ENCODE data around the gene USP46.

Gene USP46, protein sequence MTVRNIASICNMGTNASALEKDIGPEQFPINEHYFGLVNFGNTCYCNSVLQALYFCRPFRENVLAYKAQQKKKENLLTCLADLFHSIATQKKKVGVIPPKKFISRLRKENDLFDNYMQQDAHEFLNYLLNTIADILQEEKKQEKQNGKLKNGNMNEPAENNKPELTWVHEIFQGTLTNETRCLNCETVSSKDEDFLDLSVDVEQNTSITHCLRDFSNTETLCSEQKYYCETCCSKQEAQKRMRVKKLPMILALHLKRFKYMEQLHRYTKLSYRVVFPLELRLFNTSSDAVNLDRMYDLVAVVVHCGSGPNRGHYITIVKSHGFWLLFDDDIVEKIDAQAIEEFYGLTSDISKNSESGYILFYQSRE

DNA sequence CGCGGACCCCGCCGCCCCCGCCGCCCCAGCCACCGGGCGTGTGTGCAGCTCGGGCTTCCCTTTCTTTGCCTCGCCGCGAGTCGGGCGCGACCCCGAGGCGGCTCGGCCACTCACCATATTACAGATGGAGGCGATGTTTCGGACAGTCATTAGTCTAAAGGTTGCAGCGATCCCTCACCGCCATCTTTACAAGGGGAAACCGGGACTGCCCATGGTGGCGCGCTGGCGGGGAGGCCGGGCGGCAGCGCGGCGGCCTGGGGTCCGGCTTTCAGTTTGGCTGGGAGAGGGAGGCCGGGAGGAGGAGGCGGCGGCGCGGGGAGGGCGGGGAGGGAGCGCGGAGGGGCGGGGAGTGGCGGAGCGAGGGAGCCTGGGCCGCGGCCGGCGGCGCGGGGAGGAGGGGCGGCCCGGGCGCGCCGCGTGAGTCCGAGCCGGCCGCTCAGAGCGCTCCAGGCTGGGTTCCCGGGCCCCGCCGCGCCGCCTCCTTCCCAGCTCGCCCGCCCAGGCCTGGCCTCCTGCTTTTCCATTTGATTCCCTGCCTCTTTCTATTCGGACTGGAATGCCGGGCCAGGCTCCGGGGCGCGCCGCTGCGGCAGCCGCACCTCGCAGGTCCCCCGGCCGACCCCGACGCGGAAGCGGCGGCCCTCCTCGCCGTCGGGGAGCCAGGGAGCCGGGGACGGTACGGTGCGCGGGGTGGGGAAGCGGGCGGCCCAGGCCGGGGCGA is at the start of gene USP46:
TSS of gene USP46 (minus strand) at position 301 of the 721 bp plus-strand sequence. CDS start at position 150, 151 bp downstream.
- peak; percentile 74 for DNase-seq

DNA sequence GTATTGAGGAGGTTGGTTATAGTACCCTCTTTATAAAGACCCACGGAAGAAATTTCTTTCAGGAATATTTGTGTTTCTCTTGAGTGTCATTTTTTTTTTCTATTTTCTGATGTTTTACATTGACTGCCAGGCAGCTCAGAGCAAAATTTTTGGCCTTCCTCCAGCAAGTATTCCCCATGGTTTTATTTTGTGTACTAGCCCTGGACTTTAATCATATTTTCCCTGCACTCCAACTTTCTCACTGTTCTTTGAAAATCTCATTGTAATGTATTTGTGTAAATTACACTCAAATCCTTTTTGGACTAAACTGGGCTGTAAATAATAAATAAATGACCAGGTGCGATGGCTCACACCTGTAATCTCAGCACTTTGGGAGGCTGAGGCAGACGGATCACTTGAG is 45.6 kb upstream of the USP46 start:
- DNase-seq = no peak

DNA sequence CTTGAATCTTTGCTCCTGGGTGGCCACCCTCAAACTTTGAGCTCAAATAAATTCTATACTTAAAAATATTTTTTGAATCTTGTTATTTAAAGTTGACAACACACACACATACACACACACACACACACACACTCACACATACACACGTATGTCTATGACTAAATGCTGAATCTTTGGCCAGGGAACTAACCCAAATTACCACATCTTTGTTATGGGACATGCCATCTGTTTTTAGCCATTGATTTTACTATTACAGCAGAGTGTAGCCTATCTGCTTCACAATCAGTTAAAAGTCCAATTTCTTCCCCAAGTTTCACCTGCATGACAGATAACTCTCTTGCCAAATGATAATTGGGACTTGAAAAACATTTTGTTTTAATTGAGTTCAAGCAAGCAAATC is 45.0 kb upstream of the USP46 start:
- no peak for DNase-seq

GRCh38 chr4:52701207-52701606 is 42.1 kb upstream of the USP46 start:
- DNase-seq = no peak

DNA sequence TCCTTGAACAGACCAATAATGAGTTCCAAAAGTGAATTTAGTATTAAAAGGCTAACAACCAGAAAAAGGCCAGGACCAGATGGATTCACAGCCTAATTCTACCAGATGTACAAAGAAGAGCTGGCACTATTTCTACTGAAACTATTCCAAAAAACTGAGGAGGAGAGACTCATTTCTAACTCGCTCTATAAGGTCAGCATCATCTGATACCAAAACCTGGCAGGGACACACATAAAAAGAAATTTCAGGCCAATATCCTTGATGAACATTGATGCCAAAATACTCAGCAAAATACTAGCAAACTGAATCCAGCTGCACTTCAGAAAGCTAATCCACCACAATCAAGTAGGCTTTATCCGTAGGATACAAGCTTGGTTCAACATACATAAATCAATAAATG is 35.8 kb upstream of the USP46 start:
- no peak for DNase-seq

- DNase-seq = no peak
Observed at GRCh38 chr4:52693492-52693891, 34.4 kb upstream of the USP46 start.

GRCh38 chr4:52689096-52689495 is 30.0 kb upstream of the USP46 start:
- DNase-seq = no peak

DNA sequence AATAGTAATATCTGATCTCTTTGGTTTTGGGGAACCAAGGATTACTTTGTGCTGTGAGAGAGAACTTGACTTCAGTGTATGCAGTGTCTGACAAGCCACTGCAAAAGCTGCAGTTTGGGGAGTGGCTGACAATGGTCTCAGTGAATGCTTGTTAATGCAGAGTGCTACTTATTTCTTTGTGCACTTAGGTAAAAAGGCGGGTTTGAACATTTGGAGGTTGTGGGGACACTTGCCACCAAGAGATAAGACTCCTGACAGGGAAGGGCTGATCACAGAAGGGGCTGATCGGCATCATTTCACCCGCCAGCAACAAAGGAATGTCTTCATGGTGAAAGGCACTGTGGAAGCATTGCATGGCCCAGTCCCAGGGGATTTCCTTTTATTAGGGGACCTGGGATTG is 28.6 kb upstream of the USP46 start:
- DNase-seq = no peak

GRCh38 chr4:52685316-52685715 is 26.2 kb upstream of the USP46 start:
- no peak for DNase-seq

DNA sequence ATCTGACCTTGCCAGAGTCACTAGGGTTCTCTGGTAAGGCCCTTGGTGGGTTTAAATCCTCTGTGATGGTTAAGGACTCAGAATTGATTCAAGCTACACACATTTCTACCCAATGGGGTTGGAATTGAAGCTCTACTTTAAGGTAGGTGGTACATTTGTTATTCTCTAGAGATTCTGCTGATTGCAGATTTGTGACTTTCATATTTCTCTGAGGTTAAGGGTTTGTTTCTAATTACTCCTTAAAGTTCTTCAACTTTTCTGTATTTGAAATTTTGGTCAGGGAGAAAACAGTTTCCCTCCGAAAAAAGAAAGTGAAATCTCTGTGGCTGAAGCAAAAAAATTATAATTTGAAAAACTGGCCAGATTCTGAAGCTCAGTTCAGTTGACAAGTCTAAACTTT is 25.8 kb upstream of the USP46 start:
- no peak for DNase-seq

- no peak for DNase-seq
Observed at GRCh38 chr4:52680381-52680780, 21.3 kb upstream of the USP46 start.

- DNase-seq = no peak
Observed at GRCh38 chr4:52676536-52676935, 17.4 kb upstream of the USP46 start.

- no peak for DNase-seq
Observed at GRCh38 chr4:52675111-52675510, 16.0 kb upstream of the USP46 start.

DNA sequence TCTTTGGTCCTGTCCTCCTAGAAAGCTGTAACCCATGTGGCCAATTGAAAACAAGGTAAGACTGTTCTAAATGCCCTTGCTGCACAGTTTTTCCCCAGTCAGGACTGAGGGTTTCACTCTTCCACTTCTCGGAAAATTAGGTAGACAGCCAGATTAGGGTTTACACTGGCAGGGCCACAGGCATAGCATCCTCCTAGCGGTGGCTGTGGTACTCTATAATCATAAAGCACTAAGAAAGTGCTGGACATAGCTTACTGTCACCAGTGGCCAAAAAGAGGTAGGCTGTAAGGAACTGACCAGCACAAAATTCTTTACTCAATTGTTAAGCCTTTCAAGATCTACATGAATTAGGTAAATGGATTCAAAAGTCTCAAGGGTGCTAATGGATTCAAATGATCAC is 11.6 kb upstream of the USP46 start:
- DNase-seq = no peak

DNA sequence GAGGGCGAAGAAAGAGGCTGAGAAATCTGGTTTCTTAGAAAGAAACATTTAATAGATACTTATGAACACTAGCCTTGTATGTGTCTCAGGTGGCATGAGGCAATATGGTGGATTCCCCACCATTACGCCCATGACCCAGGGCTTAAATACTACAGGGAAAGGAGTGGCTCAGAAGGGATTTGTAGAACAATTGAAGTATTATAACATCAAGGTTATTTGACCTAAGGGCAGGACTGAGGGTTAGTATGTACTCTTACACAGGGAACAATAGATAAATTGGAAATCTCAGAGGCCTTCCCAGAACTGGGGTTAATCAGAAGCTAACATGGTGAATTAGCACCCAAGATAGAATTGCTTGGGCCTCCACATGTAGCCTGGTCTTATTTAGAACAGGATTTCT is 11.0 kb upstream of the USP46 start:
- DNase-seq = no peak

DNA sequence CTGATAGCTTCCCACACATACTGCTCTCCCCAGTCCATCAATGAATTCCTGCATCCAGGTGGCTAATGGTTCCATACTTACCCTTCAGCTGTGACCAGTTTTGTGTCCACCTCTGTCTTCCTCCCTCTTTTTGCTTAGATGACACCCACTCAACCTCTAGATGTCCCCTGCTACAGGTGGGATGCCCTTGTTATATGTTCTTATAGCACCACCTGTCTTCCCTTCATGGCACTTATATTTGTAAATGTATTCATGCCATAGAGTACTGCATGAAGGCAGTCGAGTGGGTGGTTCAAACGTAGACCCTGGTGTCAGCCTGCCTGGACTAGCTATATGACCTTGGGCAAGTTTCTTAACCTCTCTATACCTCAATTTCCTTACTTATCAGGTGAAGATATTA is 6.5 kb upstream of the USP46 start:
- no peak for DNase-seq

GRCh38 chr4:52664479-52664878 is 5.4 kb upstream of the USP46 start:
- DNase-seq = no peak

DNA sequence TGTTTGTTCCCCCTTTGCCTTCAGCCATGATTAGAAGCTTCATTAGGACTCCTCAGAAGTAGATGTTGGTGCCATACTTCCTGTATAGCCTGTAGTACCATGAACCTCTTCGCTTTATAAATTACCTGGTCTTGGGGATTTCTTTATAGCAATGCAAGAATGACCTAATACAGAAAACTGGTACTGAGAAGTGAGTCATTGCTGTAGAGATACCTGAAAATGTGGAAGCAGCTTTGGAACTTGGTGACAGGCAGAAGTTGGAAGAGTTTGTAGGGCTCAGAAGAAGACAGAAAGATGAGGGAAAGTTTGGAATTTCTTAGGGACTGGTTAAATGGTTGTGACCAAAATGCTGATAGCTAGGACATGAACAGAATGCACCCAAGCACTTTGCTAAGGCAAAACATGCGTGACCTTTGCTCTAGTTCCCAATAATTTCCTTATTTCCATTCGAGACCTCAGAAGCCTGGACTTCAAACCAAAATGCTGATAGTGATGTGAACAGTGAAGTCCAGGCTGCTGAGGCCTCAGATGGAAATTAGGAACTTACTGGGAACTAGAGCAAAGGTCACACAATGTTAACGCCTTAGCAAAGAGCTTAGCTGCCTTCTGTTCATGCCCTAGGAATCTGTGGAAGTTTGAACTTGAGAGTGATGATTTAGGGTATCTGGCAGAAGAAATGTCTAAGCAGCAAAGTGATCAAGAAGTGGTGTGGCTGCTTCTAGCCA is 3.0 kb upstream of the USP46 start:
- no peak for DNase-seq

- no peak for DNase-seq
Observed at GRCh38 chr4:52660643-52661042, 1.5 kb upstream of the USP46 start.

GRCh38 chr4:52659722-52660261 is 691 bp upstream of the USP46 start:
- peak; percentile 29 for DNase-seq

DNA sequence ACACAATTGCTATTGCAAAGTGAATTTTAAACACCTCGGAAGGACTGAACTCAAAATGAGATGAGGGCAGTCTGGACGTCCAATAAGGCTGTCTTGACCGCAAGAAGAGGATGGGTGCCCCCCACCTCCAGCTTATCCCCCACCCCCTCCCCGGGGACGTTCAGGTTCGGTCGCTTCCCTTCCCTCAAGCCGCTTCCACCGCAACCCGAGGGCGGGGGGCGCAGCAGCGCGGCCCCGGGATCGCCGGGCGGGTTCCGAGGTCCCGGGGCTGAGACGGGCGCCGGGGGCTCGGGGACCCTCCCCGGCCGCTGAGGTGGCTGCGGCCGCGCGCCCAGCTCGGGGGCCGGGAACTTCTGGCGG is 480 bp downstream of the USP46 start:
- peak; percentile 12 for DNase-seq

DNA sequence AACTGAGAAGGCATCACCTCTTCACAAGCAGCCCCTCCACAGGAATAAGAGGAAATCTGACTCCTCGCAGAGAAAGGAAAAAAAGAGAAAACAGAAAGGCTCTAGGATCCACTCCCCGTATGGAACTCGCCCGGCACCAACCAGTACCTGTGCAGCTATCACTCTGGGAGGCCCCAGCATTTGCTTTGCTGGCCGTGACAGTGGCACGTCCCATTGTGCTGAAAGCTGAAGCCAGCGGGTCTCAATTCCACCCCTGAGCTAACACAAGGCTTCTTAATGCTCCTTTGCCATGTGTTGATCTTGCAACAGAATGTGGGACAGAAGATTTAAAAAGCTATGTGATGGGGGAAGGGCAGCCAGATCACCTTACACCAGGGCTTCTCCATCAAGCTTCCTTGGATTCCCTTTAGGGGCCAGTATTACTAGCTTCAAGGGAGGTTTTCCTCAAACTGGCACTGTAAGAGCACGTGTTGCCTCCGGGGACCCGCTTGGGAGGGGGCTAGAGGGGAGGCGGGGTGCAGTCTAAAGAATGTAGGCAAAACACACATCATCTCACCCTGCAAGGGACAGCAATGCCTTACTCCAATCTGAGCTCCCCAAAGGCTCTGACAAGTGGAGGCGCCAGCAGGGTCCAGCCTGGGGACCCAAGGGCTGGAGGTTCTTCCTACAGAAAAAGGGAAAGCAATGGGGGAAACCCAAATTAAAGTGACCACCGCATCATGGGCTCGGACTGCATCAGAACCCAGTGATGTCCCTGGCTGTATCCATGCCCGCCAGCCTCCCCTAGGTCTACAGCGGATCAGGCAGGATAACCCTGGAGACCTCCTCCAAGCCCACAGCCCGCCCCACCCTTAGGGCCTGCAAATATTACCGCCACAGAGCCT is 1.2 kb downstream of the USP46 start:
- DNase-seq = no peak

DNA sequence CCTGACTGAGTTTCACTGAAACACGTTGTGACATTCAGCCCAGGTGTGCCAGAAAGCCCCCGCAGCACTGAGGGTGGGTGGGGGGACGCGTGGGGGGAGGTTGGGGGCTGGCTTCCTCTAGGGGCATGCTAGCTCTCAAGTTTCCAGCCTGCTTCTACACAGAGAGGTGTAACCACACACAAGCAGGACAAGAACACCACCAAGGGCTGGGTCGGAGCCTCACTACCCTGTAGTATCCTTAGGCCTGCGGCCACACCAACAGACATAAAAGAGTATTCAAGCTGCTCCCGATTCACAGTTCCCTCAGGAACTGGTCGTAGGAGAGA is 1.8 kb downstream of the USP46 start:
- DNase-seq = no peak

All from CD4-positive, alpha-beta T cell treated with Interleukin-17A for 4 hours (primary cell).